Measurements from ENCODE around the gene KAZN.

KAZN gene

GRCh38 chr1:14724246-14724645 lies 125.8 kb downstream of the KAZN start:
- Histone ChIP-seq H3K27ac (ENCODE audit: low read depth, low read length) (no peak overlapping the region), H3K4me3 (ENCODE audit: low read length) (no peak overlapping the region)

GRCh38 chr1:14724678-14725077 lies 126.2 kb downstream of the KAZN start:
- H3K4me2 ChIP-seq (ENCODE audit: low read length) = no peak overlapping the region
- TF ChIP-seq CTCF (IDR thresholded peaks at IDR 0.05; ENCODE audit: low read depth, low read length, poor library complexity, severe bottlenecking) (no peak), EZH2phosphoT487 (IDR thresholded peaks at IDR 0.05; ENCODE audit: borderline replicate concordance, low read length) (no peak)

More at GRCh38 chr1:14724246-14724645, 125.8 kb downstream of the KAZN start:
- H3K4me1 ChIP-seq (ENCODE audit: control insufficient read depth, low read length) = no peaks in the 10 kb centered on the region
- H3K36me3 ChIP-seq (ENCODE audit: control insufficient read depth, low read length) = peaks cover 18% of the 10 kb centered on the region
- no peak overlapping the region for H3K4me2 ChIP-seq (ENCODE audit: low read length)
- no peaks in the 10 kb centered on the region for H4K20me1 ChIP-seq (ENCODE audit: control insufficient read depth, insufficient read depth, low read depth, low read length)
- TF ChIP-seq CTCF (IDR thresholded peaks at IDR 0.05; ENCODE audit: low read depth, low read length, poor library complexity, severe bottlenecking) (no peak), EZH2phosphoT487 (IDR thresholded peaks at IDR 0.05; ENCODE audit: borderline replicate concordance, low read length) (no peak)
- H3K9me3 ChIP-seq (ENCODE audit: control insufficient read depth, insufficient read depth, low read length) = no peaks in the 10 kb centered on the region
- no peaks in the 10 kb centered on the region for H3K9me2 ChIP-seq (replicated peaks; ENCODE audit: control insufficient read depth, low read length)
- H3K79me2 ChIP-seq (ENCODE audit: control insufficient read depth, low read length) = peaks cover 24% of the 10 kb centered on the region
- H3K27me3 ChIP-seq (ENCODE audit: control insufficient read depth, low read length) = no peaks in the 10 kb centered on the region
- no peaks in the 10 kb centered on the region for H3F3A ChIP-seq (ENCODE audit: control insufficient read depth, insufficient read depth)

GRCh38 chr1:14725238-14725637 lies 126.8 kb downstream of the KAZN start:
- H3K27ac ChIP-seq (ENCODE audit: low read depth, low read length) = no peak overlapping the region
- no peaks in the 10 kb centered on the region for H3K9me2 ChIP-seq (replicated peaks; ENCODE audit: control insufficient read depth, low read length)
- no peak overlapping the region for H3K4me3 ChIP-seq (ENCODE audit: low read length)
- no peaks in the 10 kb centered on the region for H3K27me3 ChIP-seq (ENCODE audit: control insufficient read depth, low read length)
- TF ChIP-seq EZH2phosphoT487 (IDR thresholded peaks at IDR 0.05; ENCODE audit: borderline replicate concordance, low read length) = no peak
- no peak for TF ChIP-seq CTCF (IDR thresholded peaks at IDR 0.05; ENCODE audit: low read depth, low read length, poor library complexity, severe bottlenecking)
- H3K4me1 ChIP-seq (ENCODE audit: control insufficient read depth, low read length) = no peaks in the 10 kb centered on the region
- H3K79me2 ChIP-seq (ENCODE audit: control insufficient read depth, low read length) = peaks cover 27% of the 10 kb centered on the region
- H3K4me2 ChIP-seq (ENCODE audit: low read length) = no peak overlapping the region
- no peaks in the 10 kb centered on the region for H3K9me3 ChIP-seq (ENCODE audit: control insufficient read depth, insufficient read depth, low read length)
- H3K36me3 ChIP-seq (ENCODE audit: control insufficient read depth, low read length) = peaks cover 18% of the 10 kb centered on the region
- H3F3A ChIP-seq (ENCODE audit: control insufficient read depth, insufficient read depth) = no peaks in the 10 kb centered on the region
- H4K20me1 ChIP-seq (ENCODE audit: control insufficient read depth, insufficient read depth, low read depth, low read length) = no peaks in the 10 kb centered on the region

More at GRCh38 chr1:14724678-14725077, 126.2 kb downstream of the KAZN start:
- H3F3A ChIP-seq (ENCODE audit: control insufficient read depth, insufficient read depth) = no peaks in the 10 kb centered on the region
- H3K79me2 ChIP-seq (ENCODE audit: control insufficient read depth, low read length) = peaks cover 25% of the 10 kb centered on the region
- no peaks in the 10 kb centered on the region for H4K20me1 ChIP-seq (ENCODE audit: control insufficient read depth, insufficient read depth, low read depth, low read length)
- no peaks in the 10 kb centered on the region for H3K4me1 ChIP-seq (ENCODE audit: control insufficient read depth, low read length)
- no peak overlapping the region for H3K4me3 ChIP-seq (ENCODE audit: low read length)
- no peaks in the 10 kb centered on the region for H3K9me2 ChIP-seq (replicated peaks; ENCODE audit: control insufficient read depth, low read length)
- H3K36me3 ChIP-seq (ENCODE audit: control insufficient read depth, low read length) = peaks cover 18% of the 10 kb centered on the region
- no peak overlapping the region for H3K27ac ChIP-seq (ENCODE audit: low read depth, low read length)
- no peaks in the 10 kb centered on the region for H3K9me3 ChIP-seq (ENCODE audit: control insufficient read depth, insufficient read depth, low read length)
- no peaks in the 10 kb centered on the region for H3K27me3 ChIP-seq (ENCODE audit: control insufficient read depth, low read length)
